Spleen (tissue), 11 donors: ENCODE data around the gene ZNF695. TPM values are rescaled to one million over a fixed set of nuclear protein-coding genes. Genes with fewer than 3 reads are reported as not detected.
A peak's percentile ranks its signal among the peaks of the same experiment; 100 is the strongest.

Experiments used
- DNase-seq: peaks from one replicate; pipeline ENCODE4 v3.0.0-alpha.2; 2020
- H3K27ac ChIP-seq, 8 donors: fragments of 200-600 bp; sonication (generic) in 7 of 8; 1 replicate in 4 of 8; 2 replicates in 4 of 8; pipeline versions ENCODE4 v1.5.0 to v1.8.0; 2016 to 2021; ENCODE audit warnings: inconsistent platforms in 4 of 8, mild to moderate bottlenecking in 4 of 8, moderate library complexity in 1 of 8
- H3K27me3 ChIP-seq, 7 donors: fragments of 200-600 bp; sonication (generic) in 6 of 7; replicated peaks in 1 of 7; 1 replicate in 4 of 7; 2 replicates in 3 of 7; pipeline versions ENCODE4 v1.5.0 to v1.8.0; 2016 to 2021; ENCODE audit warnings: inconsistent platforms in 3 of 7, mild to moderate bottlenecking in 1 of 7
- H3K36me3 ChIP-seq, 6 donors: fragments of 200-600 bp; sonication (generic) in 5 of 6; 1 replicate in 4 of 6; 2 replicates in 2 of 6; pipeline versions ENCODE4 v1.5.0 to v1.8.0; 2016 to 2021; ENCODE audit warnings: inconsistent platforms in 2 of 6
- H3K4me1 ChIP-seq, 6 donors: fragments of 200-600 bp; sonication (generic) in 5 of 6; 1 replicate in 3 of 6; 2 replicates in 3 of 6; pipeline versions ENCODE4 v1.5.0 to v1.8.0; 2016 to 2021; ENCODE audit warnings: inconsistent platforms in 3 of 6
- H3K4me3 ChIP-seq, 8 donors: fragments of 200-600 bp; sonication (generic) in 7 of 8; 1 replicate in 4 of 8; 2 replicates in 4 of 8; pipeline versions ENCODE4 v1.5.0 to v1.8.0; 2016 to 2021; ENCODE audit warnings: inconsistent platforms in 4 of 8, mild to moderate bottlenecking in 4 of 8, moderate library complexity in 2 of 8
- H3K9me3 ChIP-seq, 8 donors: fragments of 200-600 bp; sonication (generic) in 7 of 8; 1 replicate in 4 of 8; 2 replicates in 4 of 8; pipeline versions ENCODE4 v1.5.0 to v1.8.0; 2016 to 2021; ENCODE audit warnings: inconsistent platforms in 4 of 8
- POLR2A ChIP-seq, 3 donors: fragments of 450-650 bp; IDR thresholded peaks; one replicate each; pipeline ENCODE4 v1.5.1; 2017; ENCODE audit warnings: antibody characterized with exemption in 3 of 3, mild to moderate bottlenecking in 1 of 3
- POLR2AphosphoS5 ChIP-seq, 3 donors: sonication (generic); formaldehyde crosslinking; IDR thresholded peaks; one replicate each; pipeline ENCODE4 v1.5.1; 2017; ENCODE audit warnings: antibody characterized with exemption in 3 of 3
- WGBS, 5 donors: extraction: QIAGEN DNeasy Blood & Tissue Kit in 3 of 5; methylation state at CpG; one replicate each; pipeline versions ENCODE4 v1.1.5 to v1.1.7; 2013 to 2018; 5-methylcytosine and 5-hydroxymethylcytosine counted together
- intact Hi-C: fragments of 100-400 bp; cut with DNase I; formaldehyde crosslinking; loops from one replicate; pipeline ENCODE4 v1.15.0; 2023; ENCODE audit warnings: low total_unique reads
- polyA plus RNA-seq, 3 donors: library from polyadenylated mRNA; stranded (reverse); fragments of 200-250 nt; gene quantifications; one replicate each; pipeline ENCODE4 v1.2.1, GENCODE V29; 2013
- total RNA-seq, 7 donors: library from RNA; depleted of rRNA in 3 of 7; stranded (reverse); fragments of >200 nt in 3 of 7; fragmentation: NEBNext Ultra II Directional in 4 of 7; extraction: Animal tissue kit (Norgen Biotek cat#: 25700) in 4 of 7; gene quantifications; one replicate each; pipeline versions ENCODE4 v1.1.0 to v1.2.1, GENCODE V29; 2016 to 2021
- TF ChIP-seq, protein P1 (sequence below), 11 experiments: fragments of 200-600 bp in 7 of 11; fragments of 450-650 bp in 4 of 11; sonication (generic) in 4 of 11; IDR thresholded peaks in 8 of 11; conservative IDR thresholded peaks in 3 of 11; 1 replicate in 7 of 11; 2 replicates in 4 of 11; pipeline versions ENCODE4 v1.4.0 to v1.8.0; 2016 to 2021; ENCODE audit warnings: antibody characterized with exemption in 11 of 11, inconsistent platforms in 4 of 11, mild to moderate bottlenecking in 1 of 11
- donor health status: healthy with polysubstance abuse.
- donor health status: DM: no; HTN: no; CAD: no; lungs with moderate emphysema.
- donor health status: DM: no; HTN: no; CAD: no.
- donor health status: Bipolar disorder and iron deficiency.
- donor health status: healthy.
- donor health status: DM: no; HTN: no; CAD: no.
- donor health status: DM: yes; HTN: yes; CAD: no.

ZNF695 gene
- total and polyA plus RNA-seq, 10 donors, result 0.13 to 1.2 (median 0.31) TPM; not detected in 4

- intact Hi-C loops, result no loop called here
- TF ChIP-seq POLR2A (IDR thresholded peaks at IDR 0.05), result no peak
- TF ChIP-seq POLR2AphosphoS5 (IDR thresholded peaks at IDR 0.05), result no peak
- TF ChIP-seq, protein P1, sequence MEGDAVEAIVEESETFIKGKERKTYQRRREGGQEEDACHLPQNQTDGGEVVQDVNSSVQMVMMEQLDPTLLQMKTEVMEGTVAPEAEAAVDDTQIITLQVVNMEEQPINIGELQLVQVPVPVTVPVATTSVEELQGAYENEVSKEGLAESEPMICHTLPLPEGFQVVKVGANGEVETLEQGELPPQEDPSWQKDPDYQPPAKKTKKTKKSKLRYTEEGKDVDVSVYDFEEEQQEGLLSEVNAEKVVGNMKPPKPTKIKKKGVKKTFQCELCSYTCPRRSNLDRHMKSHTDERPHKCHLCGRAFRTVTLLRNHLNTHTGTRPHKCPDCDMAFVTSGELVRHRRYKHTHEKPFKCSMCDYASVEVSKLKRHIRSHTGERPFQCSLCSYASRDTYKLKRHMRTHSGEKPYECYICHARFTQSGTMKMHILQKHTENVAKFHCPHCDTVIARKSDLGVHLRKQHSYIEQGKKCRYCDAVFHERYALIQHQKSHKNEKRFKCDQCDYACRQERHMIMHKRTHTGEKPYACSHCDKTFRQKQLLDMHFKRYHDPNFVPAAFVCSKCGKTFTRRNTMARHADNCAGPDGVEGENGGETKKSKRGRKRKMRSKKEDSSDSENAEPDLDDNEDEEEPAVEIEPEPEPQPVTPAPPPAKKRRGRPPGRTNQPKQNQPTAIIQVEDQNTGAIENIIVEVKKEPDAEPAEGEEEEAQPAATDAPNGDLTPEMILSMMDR (IDR thresholded peaks at IDR 0.05 in 8 of 11, conservative IDR thresholded peaks at IDR 0.05 in 3 of 11), result no peak
- WGBS, 5 donors, result 91 to 100% (median 97%) methylated on average over 1 of the region's 1 CpG
- Histone ChIP-seq H3K27ac (no peak overlapping the region), H3K4me3 (no peak overlapping the region), H3K4me1 (no peaks in the 10 kb centered on the region), H3K9me3 (peaks cover 36 to 100% (median 100%) of the 10 kb centered on the region in 8 donors), H3K36me3 (no peaks in the 10 kb centered on the region), H3K27me3 (no peaks in the 10 kb centered on the region)
- DNase-seq, result no peak
These were observed 20.7 kb downstream of the ZNF695 start for GRCh38 chr1:246987083-246987690.

DNA sequence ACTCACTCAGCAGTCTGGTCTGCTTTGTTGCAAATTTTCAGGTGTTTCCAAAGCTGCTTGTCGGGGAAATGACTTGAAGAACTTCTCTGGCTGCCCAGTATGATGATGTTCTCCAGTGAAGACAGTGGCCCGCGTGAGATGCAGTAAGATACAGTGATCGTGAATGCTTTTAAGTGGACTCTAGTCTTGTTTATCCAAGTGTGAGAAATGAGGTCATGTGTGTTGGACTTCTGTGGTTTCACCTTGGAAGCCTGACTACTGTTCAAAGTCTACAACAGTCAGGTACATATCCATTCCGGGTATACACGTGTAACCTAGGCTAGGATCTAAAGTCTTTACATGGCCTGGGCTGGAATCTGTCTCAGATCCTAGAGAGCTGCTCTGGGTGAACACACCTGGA lies 29.1 kb downstream of the ZNF695 start:
- 90 to 98% (median 96%) methylated on average over 6 of the region's 6 CpGs for WGBS, 5 donors
- no peak for DNase-seq
- no peaks in the 10 kb centered on the region for H3K27me3 ChIP-seq
- peaks cover 5 to 92% (median 70%) of the 10 kb centered on the region in 8 donors for H3K9me3 ChIP-seq
- no peaks in the 10 kb centered on the region for H3K4me1 ChIP-seq
- intact Hi-C loops, result loop anchor here (10.0 kb wide), 1 partner anchor 74 kb away; no protein-coding TSS in a partner anchor
- TF ChIP-seq POLR2A (IDR thresholded peaks at IDR 0.05) (no peak), POLR2AphosphoS5 (IDR thresholded peaks at IDR 0.05) (no peak)
- TF ChIP-seq, protein P1 (IDR thresholded peaks at IDR 0.05 in 8 of 11, conservative IDR thresholded peaks at IDR 0.05 in 3 of 11), result no peak
- H3K4me3 ChIP-seq, result no peak overlapping the region
- no peak overlapping the region for H3K27ac ChIP-seq
- no peaks in the 10 kb centered on the region for H3K36me3 ChIP-seq

- TF ChIP-seq, protein P1 (IDR thresholded peaks at IDR 0.05 in 8 of 11, conservative IDR thresholded peaks at IDR 0.05 in 3 of 11), result no peak
- TF ChIP-seq POLR2AphosphoS5 (IDR thresholded peaks at IDR 0.05) (no peak), POLR2A (IDR thresholded peaks at IDR 0.05) (no peak)
- Histone ChIP-seq H3K9me3 (peaks cover 5 to 87% (median 65%) of the 10 kb centered on the region in 8 donors), H3K36me3 (no peaks in the 10 kb centered on the region), H3K4me3 (no peak overlapping the region), H3K27ac (no peak overlapping the region), H3K4me1 (no peaks in the 10 kb centered on the region), H3K27me3 (no peaks in the 10 kb centered on the region)
- intact Hi-C loops, result loop anchor here (10.0 kb wide), 1 partner anchor 73 kb away; no protein-coding TSS in a partner anchor
- DNase-seq, result no peak
- 83 to 97% (median 94%) methylated on average over 2 of the region's 2 CpGs for WGBS, 5 donors
These were observed 29.6 kb downstream of the ZNF695 start for GRCh38 chr1:246978281-246978680.

GRCh38 chr1:246971969-246972368 lies 35.9 kb downstream of the ZNF695 start:
- Histone ChIP-seq H3K27me3 (no peaks in the 10 kb centered on the region), H3K36me3 (no peaks in the 10 kb centered on the region), H3K4me1 (peaks cover 0 to 4% (median 0%) of the 10 kb centered on the region in 6 donors), H3K4me3 (no peak overlapping the region), H3K9me3 (peaks cover 0 to 57% (median 34%) of the 10 kb centered on the region in 8 donors), H3K27ac (no peak overlapping the region)
- intact Hi-C loops, result loop anchor here (10.0 kb wide), 1 partner anchor 67 kb away; no protein-coding TSS in a partner anchor
- TF ChIP-seq POLR2AphosphoS5 (IDR thresholded peaks at IDR 0.05) (no peak), POLR2A (IDR thresholded peaks at IDR 0.05) (no peak)
- TF ChIP-seq, protein P1 (IDR thresholded peaks at IDR 0.05 in 8 of 11, conservative IDR thresholded peaks at IDR 0.05 in 3 of 11), result no peak
- peak; percentile 56 for DNase-seq
- WGBS, 5 donors, result 91 to 97% (median 94%) methylated on average over 7 of the region's 7 CpGs
